ENCODE measurements around the gene DGKQ.

- TF ChIP-seq CTCF (IDR thresholded peaks at IDR 0.05 in 8 of 11, conservative IDR thresholded peaks at IDR 0.05 in 3 of 11) (no peak), POLR2A (IDR thresholded peaks at IDR 0.05) (no peak), POLR2AphosphoS5 (IDR thresholded peaks at IDR 0.05) (no peak)
These were observed 4.6 kb downstream of the DGKQ start for GRCh38 chr4:968621-969394.

Measured in spleen (tissue), 7 donors.